HepG2 (cell line): ENCODE data around the gene GNG4. TPM values are rescaled to one million over a fixed set of nuclear protein-coding genes. Genes with fewer than 3 reads are reported as not detected.

Source experiments
- FOXA1 ChIP-seq, 2 experiments: fragments of 450-650 bp in 1 of 2; sonication (generic) in 1 of 2; formaldehyde crosslinking in 1 of 2; IDR thresholded peaks; 2 replicates each; pipeline versions ENCODE4 v1.4.0 to v1.6.1; 2016 to 2020; ENCODE audit warnings: missing genetic modification reagents in 1 of 2
- HIC2 ChIP-seq: sonication (generic); formaldehyde crosslinking; IDR thresholded peaks from 2 replicates; pipeline ENCODE4 v1.9.0; 2022; ENCODE audit warnings: low read depth, missing genetic modification reagents
- IKZF4 ChIP-seq: sonication (generic); formaldehyde crosslinking; IDR thresholded peaks from 2 replicates; pipeline ENCODE4 v1.5.1; 2020; ENCODE audit warnings: borderline replicate concordance, mild to moderate bottlenecking, low read depth, missing genetic modification reagents; ENCODE audit errors: not compliant biosample characterization
- LRRFIP1 ChIP-seq: sonication (generic); formaldehyde crosslinking; conservative IDR thresholded peaks from 2 replicates; pipeline ENCODE4 v1.4.0; 2020; ENCODE audit warnings: missing genetic modification reagents
- NFIB ChIP-seq: sonication (generic); formaldehyde crosslinking; IDR thresholded peaks from 2 replicates; pipeline ENCODE4 v1.9.0; 2021; ENCODE audit warnings: missing genetic modification reagents, mild to moderate bottlenecking, borderline replicate concordance
- POGZ ChIP-seq: sonication (generic); formaldehyde crosslinking; IDR thresholded peaks from 2 replicates; pipeline ENCODE4 v1.4.0; 2020; ENCODE audit warnings: mild to moderate bottlenecking, missing genetic modification reagents
- REST ChIP-seq, 2 experiments: IDR thresholded peaks; 2 replicates each; pipeline ENCODE4 v1.6.1; 2011 to 2012; ENCODE audit warnings: low read length in 2 of 2, borderline replicate concordance in 1 of 2, low read depth in 1 of 2, mild to moderate bottlenecking in 1 of 2, moderate library complexity in 1 of 2
- RFXANK ChIP-seq: IDR thresholded peaks from 2 replicates; pipeline ENCODE4 v1.6.1; 2016
- SIN3A ChIP-seq: IDR thresholded peaks from 2 replicates; pipeline ENCODE4 v1.6.1; 2011; ENCODE audit warnings: low read depth, mild to moderate bottlenecking, control low read depth, low read length, borderline replicate concordance
- TP53 ChIP-seq: sonication (generic); formaldehyde crosslinking; conservative IDR thresholded peaks from 2 replicates; pipeline ENCODE4 v1.4.0; 2020; ENCODE audit warnings: missing genetic modification reagents
- TRIM22 ChIP-seq: fragments of 450-650 bp; IDR thresholded peaks from 2 replicates; pipeline ENCODE4 v1.6.1; 2017
- ZKSCAN1 ChIP-seq: fragments of 150-350 bp; IDR thresholded peaks from 2 replicates; pipeline ENCODE4 v1.6.1; 2014; ENCODE audit warnings: low read length
- ZNF546 ChIP-seq: sonication (generic); formaldehyde crosslinking; conservative IDR thresholded peaks from 2 replicates; pipeline ENCODE4 v1.8.1; 2023; ENCODE audit warnings: mild to moderate bottlenecking, missing genetic modification reagents
- ZNF629 ChIP-seq: sonication (generic); formaldehyde crosslinking; conservative IDR thresholded peaks from 2 replicates; pipeline ENCODE4 v1.5.0; 2020; ENCODE audit warnings: missing genetic modification reagents
- ZNF737 ChIP-seq: sonication (generic); formaldehyde crosslinking; IDR thresholded peaks from 2 replicates; pipeline ENCODE4 v1.5.0; 2020; ENCODE audit warnings: missing genetic modification reagents, mild to moderate bottlenecking, borderline replicate concordance
- polyA plus RNA-seq, 8 experiments: library from polyadenylated mRNA; depleted of rRNA in 3 of 8; stranded (reverse) in 7 of 8; unstranded in 1 of 8; fragments of >200 nt; fragmentation: Illumina TruSeq in 4 of 8; extraction: Trizol in 4 of 8; gene quantifications; 2 replicates each; pipeline versions ENCODE4 v1.2.1 to v1.2.3, GENCODE V29; 2011 to 2016; ENCODE audit warnings: low read depth in 4 of 8, missing spikeins in 1 of 8, mixed read lengths in 1 of 8; ENCODE audit not compliant: insufficient read depth in 1 of 8
- total RNA-seq, 5 experiments: library from RNA; depleted of rRNA; stranded (reverse); fragments of >200 nt; fragmentation: Illumina TruSeq; extraction: Trizol; gene quantifications; 2 replicates each; pipeline ENCODE4 v1.2.3, GENCODE V29; 2016; ENCODE audit warnings: low read depth in 1 of 5

The GNG4 gene
- total and polyA plus RNA-seq, 2 of the 13 experiments (the other 11 are each of a cell fraction or from before 2014, with no cell fraction given) = 27.1 to 69.5 TPM

- TF ChIP-seq REST (IDR thresholded peaks at IDR 0.05; ENCODE audit: borderline replicate concordance in 1 of 2, low read depth in 1 of 2, low read length in 2 of 2) (peak in 1 of 2 experiments; percentile 72; a peak in 2 of 4 replicates), NFIB (CRISPR knock-in tag) (no peak), HIC2 (CRISPR knock-in tag) (0 out of 2 replicates have a peak, but pooled peaks have one; percentile 51), RFXANK (CRISPR knock-in tag) (no peak), ZKSCAN1 (0 out of 2 replicates have a peak, but pooled peaks have one; percentile 11), IKZF4 (CRISPR knock-in tag) (no peak), ZNF737 (no peak; the same call in 1 of the 2 replicates), ZNF629 (CRISPR knock-in tag) (peak; percentile 56), FOXA1 (IDR thresholded peaks at IDR 0.05) (no peak), FOXA1 (CRISPR knock-in tag; IDR thresholded peaks at IDR 0.05) (peak; percentile 84), TRIM22 (no peak), SIN3A (peak; percentile 75; the same call in 1 of the 2 replicates), TP53 (CRISPR knock-in tag) (0 out of 2 replicates have a peak, but pooled peaks have one; percentile 54), ZNF546 (0 out of 2 replicates have a peak, but pooled peaks have one; percentile 30), LRRFIP1 (CRISPR knock-in tag) (no peak), POGZ (no peak; the same call in none of the 2 replicates)
Observed at GRCh38 chr1:235650341-235651169, 971 bp upstream of the GNG4 start (continued).
